ENCODE results near the gene GALNS. TPM values are rescaled to one million over a fixed set of nuclear protein-coding genes. Genes with fewer than 3 reads are reported as not detected.

The GALNS gene
- total and polyA plus RNA-seq, 2 of the 8 experiments (the other 6 are each of a cell fraction or from before 2014, with no cell fraction given), result 8.9 to 17.8 TPM

GRCh38 chr16:88882358-88883030 is 25.7 kb upstream of the GALNS start:
- H3K23me2 ChIP-seq (ENCODE audit: low read depth, low read length), result no peaks in the 10 kb centered on the region; the same call in 1 of the 2 replicates
- no peak overlapping the region for H2BK5ac ChIP-seq (ENCODE audit: low read depth, low read length)
- H3K4ac ChIP-seq (replicated peaks; ENCODE audit: insufficient read length, low read depth, low read length), result no peak overlapping the region
- no peak overlapping the region for H3K9ac ChIP-seq (replicated peaks in 1 of 4; ENCODE audit: extremely low read depth in 1 of 4, low read depth in 3 of 4, low read length in 3 of 4)
- no peak overlapping the region for H3K4me3 ChIP-seq (ENCODE audit: extremely low read depth in 1 of 4, insufficient read depth in 2 of 4, low read depth in 3 of 4, low read length in 4 of 4)
- H3K36me3 ChIP-seq (ENCODE audit: control insufficient read depth in 2 of 4, insufficient read depth in 4 of 4, low read length in 3 of 4), result no peaks in the 10 kb centered on the region
- H2AFZ ChIP-seq (ENCODE audit: low read length), result no peak overlapping the region
- no peak overlapping the region for H3K27ac ChIP-seq (ENCODE audit: low read depth, low read length)
- no peaks in the 10 kb centered on the region; the same call in 1 of the 2 replicates for H3K79me1 ChIP-seq (ENCODE audit: low read depth, low read length)
- H3K56ac ChIP-seq (replicated peaks; ENCODE audit: insufficient read length, low read depth, low read length), result no peak overlapping the region
- POLR2A ChIA-PET (ENCODE audit: partially characterized antibody), result interaction anchor here (1.1 kb wide), 1 partner anchor 21 kb away, joined by 5 read pairs; no protein-coding TSS in a partner anchor
- peaks cover 0 to 7% (median 1%) of the 10 kb centered on the region in 4 experiments; a peak in 2 of 7 replicates for H3K27me3 ChIP-seq (replicated peaks in 1 of 4; ENCODE audit: control insufficient read depth in 3 of 4, extremely low read depth in 1 of 4, insufficient read depth in 3 of 4, low read length in 3 of 4)
- CTCF ChIA-PET (ENCODE audit: partially characterized antibody), result no interaction called here
- H4K5ac ChIP-seq (ENCODE audit: insufficient read length, low read depth, low read length), result no peak overlapping the region
- DNase-seq (ENCODE audit: low read depth in 1 of 2, low spot score in 2 of 2), result no peak
- H4K91ac ChIP-seq (replicated peaks; ENCODE audit: insufficient read length, low read length), result peak overlapping the region; percentile 85
- H2BK15ac ChIP-seq (ENCODE audit: low read length), result no peak overlapping the region; the same call in 1 of the 2 replicates
- peaks cover 0 to 4% of the 10 kb centered on the region in 2 experiments for H4K20me1 ChIP-seq (replicated peaks in 1 of 2; ENCODE audit: control insufficient read depth in 1 of 2, insufficient read depth in 2 of 2, low read length in 2 of 2)
- H3K4me1 ChIP-seq (replicated peaks in 1 of 4; ENCODE audit: control insufficient read depth in 3 of 4, insufficient read depth in 4 of 4, low read length in 3 of 4), result peaks cover 0 to 9% (median 4%) of the 10 kb centered on the region in 4 experiments; a peak in 4 of 7 replicates
- H2BK20ac ChIP-seq (ENCODE audit: low read length), result no peak overlapping the region
- no peak overlapping the region for H3K4me2 ChIP-seq (ENCODE audit: insufficient read depth in 1 of 2, low read depth in 2 of 2, low read length in 2 of 2)
- no peak overlapping the region for H3K14ac ChIP-seq (ENCODE audit: insufficient read length)
- H3K18ac ChIP-seq (ENCODE audit: extremely low read depth, low read length), result no peak overlapping the region
- H2BK120ac ChIP-seq (replicated peaks; ENCODE audit: low read depth, low read length), result no peak overlapping the region
- no peaks in the 10 kb centered on the region for H3K79me2 ChIP-seq (ENCODE audit: control insufficient read depth in 1 of 2, insufficient read depth in 2 of 2, low read length in 2 of 2)
- H2BK12ac ChIP-seq (ENCODE audit: low read depth, low read length), result peak overlapping the region; percentile 92; the same call in 1 of the 2 replicates
- 94% methylated on average over 24 of the region's 26 CpGs; no CpG with 5 or more reads in 1 of the 2 experiments for WGBS, 2 experiments (ENCODE audit: extremely low coverage in 1 of 2, insufficient coverage in 1 of 2, insufficient read length in 1 of 2, insufficient replicate concordance in 2 of 2, low coverage in 1 of 2, low lambda C conversion rate in 2 of 2, missing lambda C conversion rate in 1 of 2)
- no peak for FAIRE-seq
- TF ChIP-seq POLR2A (IDR thresholded peaks at IDR 0.05; ENCODE audit: control extremely low read depth in 1 of 2, low read depth in 2 of 2, low read length in 2 of 2) (no peak), EGR1 (IDR thresholded peaks at IDR 0.05; ENCODE audit: borderline replicate concordance, low read depth, low read length) (peak; percentile 68; the same call in 1 of the 2 replicates)
- H2AK5ac ChIP-seq (ENCODE audit: low read depth, low read length), result peak overlapping the region; percentile 83; the same call in 1 of the 2 replicates
- no peak overlapping the region for H3K23ac ChIP-seq (ENCODE audit: insufficient read length)
- H4K8ac ChIP-seq (ENCODE audit: extremely low read depth, insufficient read depth, low read length), result peak overlapping the region; percentile 8
- H3K9me3 ChIP-seq (ENCODE audit: insufficient read depth in 2 of 2, low read depth in 1 of 2, low read length in 1 of 2), result no peaks in the 10 kb centered on the region
